GM20431 (cell line): ENCODE measurements around the gene B9D2.
"Not testable (repeated sequence)": the region's sequence is repeated elsewhere in the genome, so short reads cannot be mapped to it uniquely, and the experiment has no call there.

Experiments
- in situ Hi-C: fragments of 300-500 bp; cut with MseI, MboI; formaldehyde crosslinking; loops from one replicate; pipeline ENCODE4 v1.15.0; 2020; ENCODE audit warnings: low sequenced_read_pairs; ENCODE audit not compliant: unreplicated experiment

Gene B9D2

DNA sequence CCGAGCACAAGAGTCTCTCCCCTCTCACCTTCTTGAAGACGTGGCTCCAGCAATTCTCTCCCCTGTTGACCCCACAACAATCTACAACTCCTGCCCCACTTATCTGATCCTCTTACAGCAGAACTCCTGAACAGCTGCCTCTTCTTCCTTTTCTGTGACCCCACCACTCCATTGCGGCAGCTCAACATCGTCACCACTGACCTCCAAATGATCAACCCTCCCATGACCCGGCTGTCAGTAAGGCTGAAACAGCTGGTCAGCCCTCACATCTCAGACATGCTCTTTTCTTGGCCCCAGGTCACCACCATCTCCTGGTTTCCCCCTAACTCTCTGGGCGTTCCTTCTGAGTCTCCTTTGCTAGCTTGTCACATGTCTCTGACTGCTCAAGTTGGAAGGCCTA lies 31.4 kb upstream of the B9D2 start:
- in situ Hi-C loops: no loop called here

DNA sequence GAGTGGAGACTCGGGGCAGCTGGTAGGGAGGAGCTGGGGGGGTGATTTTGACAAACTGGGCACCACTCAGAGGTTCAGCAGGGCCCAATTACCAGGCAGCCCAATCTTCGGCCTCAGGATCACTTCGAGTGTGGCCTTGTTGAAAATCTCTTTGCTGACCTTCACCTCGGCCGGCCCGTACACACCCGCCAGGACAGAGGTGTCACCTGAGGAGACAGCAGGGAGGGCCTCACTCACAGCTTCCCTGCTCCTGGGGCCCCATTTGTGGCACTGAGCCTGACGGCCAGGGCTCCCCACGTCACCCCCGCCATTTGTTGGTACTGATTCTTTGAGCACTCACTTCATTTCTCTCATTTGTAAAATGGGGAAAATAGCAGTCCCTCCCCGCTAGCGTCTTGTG lies 28.8 kb upstream of the B9D2 start:
- in situ Hi-C loops: no loop called here

DNA sequence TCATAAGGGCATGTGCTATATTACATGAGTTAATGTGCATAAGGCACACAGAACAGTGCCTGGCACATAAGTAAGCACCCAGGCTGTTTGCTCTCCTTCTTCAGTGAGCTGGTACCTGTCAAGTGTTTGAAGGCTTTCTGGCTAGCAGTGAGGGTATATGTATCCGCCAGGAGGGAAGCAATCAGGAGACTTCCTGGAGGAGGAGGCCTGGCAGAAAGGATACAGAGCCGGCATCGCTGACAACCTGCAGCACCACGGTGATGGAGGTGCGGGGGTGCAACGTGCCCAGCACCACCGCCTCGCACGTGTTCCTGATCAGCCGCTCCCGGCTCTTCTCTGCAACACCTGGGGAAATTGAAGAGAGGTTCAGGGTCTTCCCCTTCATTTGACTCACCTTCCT lies 27.7 kb upstream of the B9D2 start:
- in situ Hi-C loops: no loop called here

DNA sequence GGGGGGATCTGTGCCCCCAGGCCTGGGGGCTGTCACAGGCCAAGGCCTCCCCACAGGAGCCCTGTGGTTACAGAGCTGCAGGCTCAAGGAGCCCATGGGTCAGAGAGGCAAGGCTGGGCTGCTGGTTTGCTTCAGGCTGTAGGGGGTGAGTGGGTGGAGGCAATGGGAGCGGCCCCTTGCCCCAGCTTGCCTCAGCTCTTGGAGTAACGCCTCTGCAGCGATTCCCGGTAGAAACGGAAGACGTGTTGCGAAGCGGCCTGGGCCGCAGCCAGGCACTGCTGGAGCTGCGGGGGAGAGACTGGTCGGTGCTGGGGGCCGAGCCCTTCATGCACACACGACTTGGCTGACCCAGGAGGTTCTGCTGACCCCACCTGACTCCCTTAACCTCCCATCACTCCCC lies 22.5 kb upstream of the B9D2 start:
- in situ Hi-C loops: no loop called here

DNA sequence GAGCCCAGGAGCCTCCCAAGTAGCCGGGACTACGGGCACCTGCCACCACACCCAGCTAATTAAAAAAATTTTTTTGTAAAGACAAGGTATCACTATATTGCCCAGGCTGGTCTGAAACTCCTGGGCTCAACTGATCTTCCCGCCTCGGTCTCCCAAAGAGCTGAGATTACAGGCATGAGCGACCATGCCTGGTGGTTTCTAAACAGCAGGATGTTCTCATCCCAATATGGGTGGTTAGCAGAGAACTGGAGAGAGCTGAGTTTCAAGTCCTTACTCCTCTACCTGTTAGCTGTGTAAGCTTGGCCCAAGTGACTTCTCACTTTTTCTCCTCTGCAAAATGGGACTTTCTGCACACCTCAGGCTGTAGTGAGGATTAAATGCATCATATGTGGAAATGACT lies 20.4 kb upstream of the B9D2 start:
- in situ Hi-C loops: no loop called here

DNA sequence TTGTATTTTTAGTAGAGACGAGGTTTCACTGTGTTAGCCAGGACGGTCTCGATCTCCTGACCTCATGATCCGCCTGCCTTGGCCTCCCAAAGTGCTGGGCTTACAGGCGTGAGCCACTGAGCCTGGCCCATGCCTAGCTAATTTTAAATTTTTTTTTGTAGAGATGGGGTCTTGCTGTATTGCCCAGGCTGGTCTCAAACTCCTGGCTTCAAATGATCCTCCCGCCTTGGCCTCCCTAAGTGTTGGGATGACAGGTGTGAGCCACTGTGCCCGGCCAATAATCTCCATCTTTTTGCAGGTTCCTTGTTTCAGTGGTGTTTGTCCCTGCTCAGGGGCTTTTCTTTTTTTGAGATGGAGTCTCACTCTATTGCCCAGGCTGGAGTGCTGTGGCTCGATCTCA lies 17.6 kb upstream of the B9D2 start:
- in situ Hi-C loops: not testable (repeated sequence)

DNA sequence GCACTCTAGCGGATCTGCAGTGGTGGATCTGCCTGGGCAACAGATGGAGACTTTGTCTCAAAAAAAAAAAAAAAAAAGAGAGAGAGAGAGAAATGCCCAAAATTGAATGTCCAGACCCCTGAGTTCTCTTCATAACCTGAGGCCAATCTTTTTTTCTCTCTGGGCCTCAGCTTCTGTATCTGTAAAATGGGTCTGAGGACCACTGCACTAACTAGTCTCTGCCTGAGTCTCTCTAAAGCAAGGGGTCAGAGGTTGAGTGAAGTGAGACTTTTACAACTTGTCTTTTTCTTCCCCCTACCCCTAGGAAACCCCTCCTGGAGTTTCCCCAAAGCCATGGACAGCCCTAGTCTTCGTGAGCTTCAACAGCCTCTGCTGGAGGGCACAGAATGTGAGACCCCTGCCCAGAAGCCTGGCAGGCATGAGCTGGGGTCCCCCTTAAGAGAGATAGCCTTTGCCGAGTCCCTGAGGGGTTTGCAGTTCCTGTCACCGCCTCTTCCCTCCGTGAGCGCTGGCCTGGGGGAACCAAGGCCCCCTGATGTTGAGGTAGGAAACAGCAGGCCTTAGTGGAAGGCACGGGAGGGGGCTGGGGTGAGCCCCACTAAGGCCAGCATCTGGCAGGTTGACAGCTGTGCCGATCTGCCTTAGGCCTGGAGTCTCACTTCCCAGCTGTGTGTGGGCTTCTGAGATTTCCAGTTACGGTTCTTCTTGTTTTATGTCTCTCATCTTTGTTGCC lies 14.2 kb upstream of the B9D2 start:
- in situ Hi-C loops: no loop called here

DNA sequence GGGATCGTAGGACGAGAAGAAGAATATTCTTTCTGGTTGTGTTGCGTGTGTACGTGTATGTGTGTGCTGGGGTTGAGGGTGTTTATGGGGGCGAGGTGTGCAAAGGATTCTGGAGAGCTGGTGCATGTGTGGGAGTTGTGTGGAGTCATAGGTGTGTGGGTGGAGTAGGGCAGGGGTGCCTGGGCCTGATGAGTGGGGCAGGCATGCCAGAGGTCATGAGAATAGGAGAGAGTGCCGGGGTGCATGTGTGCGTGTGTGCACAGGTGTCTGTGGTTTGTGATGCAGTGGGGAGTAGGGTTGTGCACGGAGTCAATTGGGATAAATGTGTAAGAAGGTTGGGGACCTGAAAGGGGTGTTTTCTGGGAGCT lies 13.0 kb upstream of the B9D2 start:
- in situ Hi-C loops: no loop called here

DNA sequence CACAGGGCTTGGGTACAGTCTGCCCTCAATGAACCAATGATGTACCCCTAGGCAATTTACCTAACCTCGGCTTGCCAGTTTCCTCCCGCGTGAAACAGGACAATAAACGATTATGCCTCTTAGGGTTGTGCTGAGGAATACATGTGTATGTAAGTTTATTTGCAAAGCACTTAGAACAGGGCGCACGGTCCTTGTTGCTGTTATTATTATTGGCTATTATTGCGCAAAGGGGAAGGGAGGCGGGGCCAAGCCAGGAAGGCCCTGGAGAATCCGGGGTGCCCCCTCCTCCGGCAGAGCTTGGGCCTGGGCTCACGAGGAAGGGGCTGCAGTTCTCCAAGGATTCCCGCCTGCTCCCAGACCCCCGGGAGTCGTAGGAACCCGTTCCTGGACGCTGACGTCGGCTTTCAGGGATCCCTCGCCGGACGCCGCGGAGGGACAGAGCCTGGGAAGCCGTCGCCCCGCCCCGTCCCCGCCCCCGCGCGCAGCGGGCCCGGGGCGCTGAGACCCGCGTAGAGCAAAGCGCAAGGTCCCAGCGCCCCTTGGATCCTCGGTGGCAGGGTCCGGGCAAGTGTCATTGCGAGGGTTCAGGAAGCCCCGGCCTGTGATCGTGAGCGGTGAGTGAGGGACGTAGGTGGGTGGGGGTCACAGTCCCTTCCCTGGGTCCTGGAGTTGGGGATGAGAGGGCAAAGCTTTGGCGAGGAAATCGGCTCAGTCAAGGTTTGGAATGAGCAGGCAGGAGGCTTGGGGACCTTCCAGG lies 12.5 kb upstream of the B9D2 start, which contains the start of gene TMEM91:
Gene TMEM91 (plus strand): TSS at position 293 of the 757 bp plus-strand sequence. CDS start 1,777 bp downstream, outside the sequence.
- in situ Hi-C loops: no loop called here

DNA sequence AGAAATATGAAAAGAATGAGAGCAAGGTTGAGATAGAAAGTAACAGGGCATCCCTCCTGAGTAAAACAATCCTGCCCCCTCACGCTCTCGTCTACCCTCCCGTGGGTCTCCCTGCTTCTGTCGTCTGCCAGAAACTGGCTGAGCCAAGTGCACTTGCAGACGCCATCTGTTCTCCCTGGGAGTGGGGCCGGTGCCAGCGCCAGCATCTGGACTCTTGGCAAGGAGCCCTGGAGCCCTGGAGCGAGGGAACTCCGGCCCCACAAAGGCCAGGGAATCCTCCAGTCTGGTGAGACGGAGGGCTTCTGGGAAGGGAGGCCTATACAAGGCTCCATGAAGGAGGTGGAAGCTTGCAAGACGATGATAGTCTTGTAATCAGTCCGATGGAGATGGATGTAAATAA lies 10.0 kb upstream of the B9D2 start:
- in situ Hi-C loops: no loop called here

DNA sequence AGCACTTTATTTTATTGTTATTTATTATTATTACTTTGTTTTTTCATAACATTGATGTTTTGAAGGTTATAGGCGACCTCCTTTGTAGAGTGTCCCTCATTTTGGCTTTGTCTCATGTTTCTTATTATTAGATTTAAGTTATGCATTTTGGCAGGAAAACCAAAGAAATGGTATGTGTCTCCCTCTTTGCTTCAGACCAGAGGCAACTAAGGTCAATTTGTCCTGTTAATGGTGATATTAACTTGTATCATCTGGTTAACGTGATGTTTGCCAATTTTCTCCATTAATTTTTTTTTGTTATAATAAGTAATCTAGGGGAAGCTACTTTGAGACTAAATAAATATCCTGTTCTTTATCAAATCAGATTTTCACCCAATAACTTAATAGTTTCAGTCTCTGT lies 8.6 kb upstream of the B9D2 start:
- in situ Hi-C loops: no loop called here

DNA sequence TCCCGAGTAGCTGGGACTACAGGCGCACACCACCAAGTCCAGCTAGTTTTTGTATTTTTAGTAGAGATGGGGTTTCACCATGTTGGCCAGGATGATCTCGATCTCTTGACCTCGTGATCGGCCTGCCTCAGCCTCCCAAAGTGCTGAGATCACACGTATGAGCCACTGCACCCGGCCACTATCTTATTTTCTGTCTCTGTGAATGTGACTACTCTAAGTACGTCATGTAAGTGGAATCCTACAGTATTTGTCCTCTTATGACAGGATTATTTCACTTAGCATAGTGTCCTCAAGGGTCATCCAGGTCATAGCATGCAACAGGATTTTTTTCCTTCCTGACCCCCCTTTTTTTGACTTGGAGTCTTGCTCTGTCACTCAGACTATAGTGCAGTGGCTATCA lies 7.6 kb upstream of the B9D2 start:
- in situ Hi-C loops: no loop called here

DNA sequence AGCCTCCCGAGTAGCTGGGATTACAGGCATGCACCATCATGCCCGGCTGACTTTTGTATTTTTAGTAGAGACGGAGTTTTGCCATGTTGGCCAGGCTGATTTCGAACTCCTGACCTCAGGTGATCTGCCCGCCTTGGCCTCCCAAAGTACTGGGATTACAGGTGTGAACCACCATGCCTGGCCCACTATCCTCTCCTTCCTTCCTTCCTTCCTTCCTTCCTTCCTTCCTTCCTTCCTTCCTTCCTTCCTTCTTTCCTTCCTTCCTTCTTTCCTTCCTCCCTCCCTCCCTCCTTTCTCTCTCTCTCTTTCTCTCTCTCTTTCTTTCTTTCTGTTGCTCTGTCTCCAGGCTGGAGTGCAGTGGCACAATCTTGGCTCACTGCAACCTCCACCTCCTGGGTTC lies 7.2 kb upstream of the B9D2 start:
- in situ Hi-C loops: not testable (repeated sequence)

DNA sequence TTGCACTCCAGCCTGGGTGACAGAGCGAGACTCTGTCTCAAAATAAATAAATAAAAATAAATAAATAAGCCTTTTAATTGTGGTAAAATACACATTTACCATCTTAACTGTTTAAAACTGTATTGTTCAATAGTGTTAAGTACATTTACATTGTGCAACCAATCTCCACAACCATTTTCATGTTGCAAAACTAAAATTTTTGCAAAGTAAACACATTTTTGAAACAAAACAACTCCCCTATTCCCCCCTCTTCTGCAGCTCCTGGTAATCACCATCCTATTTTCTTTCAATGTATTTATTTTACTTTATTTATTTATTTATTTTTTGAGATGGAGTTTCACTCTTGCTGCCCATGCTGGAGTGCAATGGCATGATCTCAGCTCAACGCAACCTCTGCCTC lies 5.8 kb upstream of the B9D2 start:
- in situ Hi-C loops: no loop called here

DNA sequence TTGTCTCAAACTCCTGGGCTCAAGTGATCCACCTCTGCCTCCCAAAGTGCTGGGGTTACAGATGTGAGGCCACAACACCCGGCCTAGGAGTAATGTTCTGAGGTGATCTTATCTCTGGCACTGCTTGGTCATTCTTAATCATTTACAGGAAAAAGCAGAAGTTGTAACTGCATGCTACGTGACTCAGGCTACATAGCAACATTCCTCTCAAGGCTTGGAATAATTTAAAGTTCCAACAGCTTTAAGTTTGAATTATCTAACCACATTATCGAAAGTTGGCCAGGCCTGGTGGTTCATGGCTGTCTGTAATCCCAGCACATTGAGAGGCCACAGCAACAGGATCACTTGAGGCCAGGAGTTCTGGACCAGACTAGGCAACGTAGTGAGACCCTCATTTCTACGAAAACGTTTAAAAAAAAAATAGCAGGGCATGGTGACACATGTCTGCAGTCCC lies 3.9 kb upstream of the B9D2 start:
- in situ Hi-C loops: no loop called here

DNA sequence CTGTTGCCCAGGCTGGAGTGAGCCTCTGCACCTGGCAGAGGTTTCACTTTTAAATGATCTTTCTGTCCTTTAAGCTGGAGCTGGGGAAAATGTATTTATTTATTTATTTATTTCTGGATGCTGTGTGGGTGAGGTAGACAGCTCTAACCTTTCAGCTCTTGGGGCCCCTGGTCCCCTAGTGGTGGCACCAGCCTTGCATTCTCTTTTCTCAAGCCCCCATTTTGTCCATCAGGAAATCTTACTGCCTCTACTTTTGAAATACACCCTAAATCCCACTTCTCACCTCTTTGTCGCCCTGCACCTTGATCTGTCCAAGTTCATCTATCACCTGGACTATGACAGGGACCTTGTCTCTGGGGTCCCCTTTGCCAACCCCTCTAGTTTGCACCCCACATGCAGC lies 2.1 kb upstream of the B9D2 start:
- in situ Hi-C loops: no loop called here

DNA sequence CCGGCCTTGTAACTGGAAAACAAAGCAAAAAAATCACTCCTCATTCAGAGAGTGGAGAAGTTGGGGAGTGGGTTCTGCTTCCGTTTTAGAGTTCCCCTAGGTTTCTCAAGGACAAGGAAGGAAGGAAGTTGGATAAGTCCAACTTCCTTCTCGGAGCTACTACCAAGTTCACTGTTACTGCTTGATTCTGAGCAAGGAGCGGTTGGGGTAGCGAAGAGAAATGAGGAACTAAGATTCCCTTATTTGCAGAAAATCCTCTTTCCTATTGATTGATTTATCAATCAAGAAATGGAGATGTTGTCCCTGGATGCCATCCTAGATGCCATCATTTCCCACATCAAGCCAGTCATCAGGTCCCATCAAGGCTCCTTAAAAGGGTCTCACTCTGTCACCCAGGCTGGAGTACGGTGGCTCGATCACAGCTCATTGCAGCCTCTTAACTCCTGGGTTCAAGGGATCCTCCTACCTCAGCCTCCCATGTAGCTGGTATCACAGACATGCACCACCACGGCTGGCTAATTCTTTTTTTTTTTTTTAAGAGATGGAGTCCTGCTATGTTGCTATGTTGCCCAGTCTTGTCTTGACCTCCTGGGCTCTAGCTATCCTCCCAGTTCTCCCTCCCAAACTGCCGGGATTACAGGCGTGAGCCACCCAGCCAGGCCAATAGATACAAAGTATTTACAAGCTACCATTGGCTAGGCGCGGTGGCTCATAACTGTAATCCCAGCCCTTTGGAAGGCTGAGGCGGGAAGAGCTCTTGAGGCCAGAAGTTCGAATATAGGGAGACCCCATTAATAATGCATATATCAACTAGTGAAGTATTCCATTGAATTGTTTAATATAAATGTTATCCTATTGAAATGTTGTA lies 809 bp upstream of the B9D2 start:
- in situ Hi-C loops: no loop called here

DNA sequence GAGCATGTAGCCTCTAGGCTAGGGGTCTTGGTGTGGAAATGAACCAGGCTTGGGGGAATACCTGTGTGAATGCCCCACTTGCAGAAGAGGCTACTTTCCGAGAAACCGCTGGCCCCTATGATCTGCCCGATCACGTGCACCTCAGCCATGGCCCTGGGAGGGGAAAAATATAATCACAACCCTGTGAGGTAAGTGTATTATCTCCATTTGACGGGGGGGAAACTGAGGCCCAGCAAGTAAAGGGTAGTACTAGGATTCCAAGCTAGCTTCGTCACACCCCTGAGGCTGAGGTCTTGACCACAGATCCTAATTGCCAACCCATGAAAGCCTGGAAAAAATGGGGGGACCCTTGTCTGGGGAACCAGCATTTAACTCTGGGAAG lies 587 bp downstream of the B9D2 start:
- in situ Hi-C loops: no loop called here

DNA sequence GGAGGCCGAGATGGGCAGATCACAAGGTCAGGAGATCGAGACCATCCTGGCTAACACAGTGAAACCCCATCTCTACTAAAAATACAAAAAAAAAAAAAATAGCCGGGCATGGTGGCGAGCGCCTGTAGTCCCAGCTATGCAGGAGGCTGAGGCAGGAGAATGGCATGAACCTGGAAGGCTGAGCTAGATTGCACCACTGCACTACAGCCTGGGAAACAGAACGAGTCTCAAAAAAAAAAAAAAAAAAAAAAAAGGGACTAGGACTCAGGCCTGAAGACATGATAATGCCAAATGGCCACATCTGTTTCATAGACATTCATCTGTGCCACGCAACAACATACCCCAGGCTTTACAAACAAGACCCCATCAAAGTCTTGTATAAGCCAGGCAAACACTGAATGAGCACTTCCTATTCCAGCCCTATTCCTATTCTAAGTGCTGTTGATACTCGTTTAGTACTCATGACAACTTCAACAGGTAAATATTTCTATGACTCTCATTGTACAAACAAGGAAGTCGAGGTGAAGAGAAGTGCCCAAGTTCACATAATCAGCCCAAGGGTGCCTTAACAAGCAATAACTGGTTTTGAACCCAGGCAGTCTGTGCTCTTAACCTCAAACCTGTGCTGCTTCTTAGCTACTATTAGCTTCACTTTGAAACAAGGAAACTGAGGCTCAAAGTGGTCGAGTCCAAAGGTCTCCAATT lies 1.7 kb downstream of the B9D2 start:
- in situ Hi-C loops: no loop called here

DNA sequence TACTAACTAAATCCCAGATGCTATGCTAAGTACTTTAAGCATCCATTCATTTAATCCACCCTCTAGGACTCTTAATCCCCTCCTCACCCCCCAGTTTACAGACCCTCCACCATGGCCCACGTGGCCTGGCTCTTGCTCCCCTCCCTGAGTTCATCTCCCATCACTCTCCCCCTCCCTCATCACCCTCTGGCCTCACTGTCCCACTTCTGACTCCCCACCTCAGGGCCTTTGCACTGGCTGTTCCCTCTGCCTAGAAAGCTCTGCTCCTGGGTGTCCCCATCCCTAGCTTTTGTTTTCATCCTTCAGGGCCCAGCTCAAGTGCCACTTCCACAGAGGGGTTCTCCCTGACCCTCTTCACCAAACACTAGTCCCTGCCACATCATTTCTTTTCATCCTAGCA lies 4.2 kb downstream of the B9D2 start:
- in situ Hi-C loops: no loop called here
